Thyroid gland (tissue), 4 donors: ENCODE data around the gene ZNF496. TPM values are rescaled to one million over a fixed set of nuclear protein-coding genes. Genes with fewer than 3 reads are reported as not detected.
"Not testable (repeated sequence)": the region's sequence is repeated elsewhere in the genome, so short reads cannot be mapped to it uniquely, and the experiment has no call there.

Experiments used
- DNase-seq, 2 donors: peaks; one replicate each; pipeline ENCODE4 v3.0.0-alpha.2; 2019
- H3K27ac ChIP-seq, 3 donors: fragments of 200-600 bp; sonication (generic); 1 replicate in 2 of 3; 2 replicates in 1 of 3; pipeline ENCODE4 v1.5.1; 2016 to 2019; ENCODE audit warnings: mild to moderate bottlenecking in 1 of 3, moderate library complexity in 1 of 3
- H3K27me3 ChIP-seq: fragments of 200-600 bp; sonication (generic); one replicate; pipeline ENCODE4 v1.5.1; 2019
- H3K36me3 ChIP-seq, 2 donors: fragments of 200-600 bp; sonication (generic); one replicate each; pipeline ENCODE4 v1.5.1; 2016 to 2019
- H3K4me1 ChIP-seq, 2 donors: fragments of 200-600 bp; sonication (generic); one replicate each; pipeline ENCODE4 v1.5.1; 2017 to 2019
- H3K4me3 ChIP-seq, 3 donors: fragments of 200-600 bp; sonication (generic); replicated peaks in 1 of 3; 1 replicate in 2 of 3; 2 replicates in 1 of 3; pipeline ENCODE4 v1.5.1; 2016; ENCODE audit warnings: mild to moderate bottlenecking in 1 of 3
- H3K9me3 ChIP-seq: fragments of 200-600 bp; sonication (generic); one replicate; pipeline ENCODE4 v1.5.1; 2017
- POLR2A ChIP-seq, 2 donors: fragments of 450-650 bp; IDR thresholded peaks; one replicate each; pipeline ENCODE4 v1.6.1; 2017; ENCODE audit warnings: antibody characterized with exemption in 2 of 2, mild to moderate bottlenecking in 2 of 2, moderate library complexity in 1 of 2
- WGBS, 2 donors: methylation state at CpG; one replicate each; pipeline ENCODE4 v1.1.5; 2017; 5-methylcytosine and 5-hydroxymethylcytosine counted together
- intact Hi-C: fragments of 100-400 bp; cut with DNase I; formaldehyde crosslinking; loops from one replicate; pipeline ENCODE4 v1.15.1; 2023
- total RNA-seq, 4 donors: library from RNA; depleted of rRNA; stranded (reverse); fragments of >200 nt; gene quantifications; one replicate each; pipeline ENCODE4 v1.2.3, GENCODE V29; 2016
- TF ChIP-seq, protein P1 (sequence below), 6 experiments: fragments of 200-600 bp in 3 of 6; fragments of 450-650 bp in 3 of 6; sonication (generic) in 3 of 6; IDR thresholded peaks; one replicate each; pipeline ENCODE4 v1.5.1; 2016 to 2019; ENCODE audit warnings: antibody characterized with exemption in 6 of 6, mild to moderate bottlenecking in 2 of 6, inconsistent platforms in 1 of 6, moderate library complexity in 1 of 6

Gene ZNF496
- total RNA-seq = 10 to 100 TPM; 34.0 to 78.6 (median 51.9) TPM

DNA sequence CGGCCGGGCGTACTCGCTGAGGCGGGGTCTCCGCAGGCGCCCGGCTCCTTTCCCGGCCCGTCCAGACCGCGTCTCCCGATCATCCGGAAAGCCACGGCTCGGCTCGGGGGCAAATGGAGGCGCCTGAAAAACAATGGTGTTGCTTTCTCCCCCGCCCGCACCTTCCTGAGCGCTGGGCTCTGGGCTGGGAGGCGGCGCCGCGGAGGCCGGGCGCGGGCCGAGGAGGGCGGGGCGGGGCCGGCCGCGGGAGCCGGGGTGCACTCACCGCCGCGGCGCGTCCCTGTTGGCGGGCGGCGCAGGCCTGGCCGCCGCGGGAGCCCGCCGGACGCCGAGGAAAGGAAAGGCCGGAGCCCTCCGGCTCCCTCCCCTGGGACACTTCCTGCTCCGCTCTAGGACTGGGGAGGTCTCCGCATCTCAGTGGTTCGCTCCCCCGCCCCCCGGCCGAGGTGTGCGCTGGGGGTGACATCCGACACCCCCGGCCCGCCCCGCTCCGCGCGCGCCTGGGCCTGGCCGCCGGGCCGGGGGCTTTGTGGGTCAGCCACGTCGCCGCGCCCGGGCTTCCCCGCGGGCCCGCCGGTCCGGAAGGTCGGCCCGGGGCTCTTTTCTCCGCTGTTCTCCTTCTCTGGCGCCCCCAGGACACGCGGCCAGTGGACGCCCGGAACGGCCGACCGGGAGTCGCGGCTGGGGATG, at the start of gene ZNF496:
ZNF496 (minus strand) TSS at position 343 of the 690 bp plus-strand sequence. CDS start 2,289 bp downstream, outside the sequence.
- intact Hi-C loops = loop anchor here (10.0 kb wide), 1 partner anchor 127 kb away; no protein-coding TSS in a partner anchor
- H3K27ac ChIP-seq = peak within 1 kb of the TSS; percentile 87 to 93 (median 92)

GRCh38 chr1:247378334-247379073, 46.8 kb upstream of the ZNF496 start:
- 86 to 88% methylated on average over 20 of the region's 20 CpGs for WGBS, 2 donors
- H3K4me3 ChIP-seq = no peak overlapping the region
- no peaks in the 10 kb centered on the region for H3K4me1 ChIP-seq
- no peaks in the 10 kb centered on the region for H3K27me3 ChIP-seq
- intact Hi-C loops = no loop called here
- H3K27ac ChIP-seq = no peak overlapping the region
- H3K9me3 ChIP-seq = no peaks in the 10 kb centered on the region
- H3K36me3 ChIP-seq = no peaks in the 10 kb centered on the region
- DNase-seq = no peak
- no peak for TF ChIP-seq POLR2A (IDR thresholded peaks at IDR 0.05)
- TF ChIP-seq, protein P1, sequence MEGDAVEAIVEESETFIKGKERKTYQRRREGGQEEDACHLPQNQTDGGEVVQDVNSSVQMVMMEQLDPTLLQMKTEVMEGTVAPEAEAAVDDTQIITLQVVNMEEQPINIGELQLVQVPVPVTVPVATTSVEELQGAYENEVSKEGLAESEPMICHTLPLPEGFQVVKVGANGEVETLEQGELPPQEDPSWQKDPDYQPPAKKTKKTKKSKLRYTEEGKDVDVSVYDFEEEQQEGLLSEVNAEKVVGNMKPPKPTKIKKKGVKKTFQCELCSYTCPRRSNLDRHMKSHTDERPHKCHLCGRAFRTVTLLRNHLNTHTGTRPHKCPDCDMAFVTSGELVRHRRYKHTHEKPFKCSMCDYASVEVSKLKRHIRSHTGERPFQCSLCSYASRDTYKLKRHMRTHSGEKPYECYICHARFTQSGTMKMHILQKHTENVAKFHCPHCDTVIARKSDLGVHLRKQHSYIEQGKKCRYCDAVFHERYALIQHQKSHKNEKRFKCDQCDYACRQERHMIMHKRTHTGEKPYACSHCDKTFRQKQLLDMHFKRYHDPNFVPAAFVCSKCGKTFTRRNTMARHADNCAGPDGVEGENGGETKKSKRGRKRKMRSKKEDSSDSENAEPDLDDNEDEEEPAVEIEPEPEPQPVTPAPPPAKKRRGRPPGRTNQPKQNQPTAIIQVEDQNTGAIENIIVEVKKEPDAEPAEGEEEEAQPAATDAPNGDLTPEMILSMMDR (IDR thresholded peaks at IDR 0.05) = no peak

More for the DNA sequence above, at the start of gene ZNF496:
- peak within 1 kb of the TSS; percentile 54 to 95 (median 89) for H3K4me3 ChIP-seq
- H3K4me1 ChIP-seq = peaks cover 14 to 29% of the 10 kb centered on the region in 2 donors
- no peaks in the 10 kb centered on the region for H3K9me3 ChIP-seq
- TF ChIP-seq POLR2A (IDR thresholded peaks at IDR 0.05) = peak in 1 of 2 donors; percentile 64
- TF ChIP-seq, protein P1 (IDR thresholded peaks at IDR 0.05) = no peak
- DNase-seq = peak; percentile 85 to 86
- peaks cover 10 to 15% of the 10 kb centered on the region in 2 donors for H3K36me3 ChIP-seq
- 0% methylated on average over 17 to 31 of the region's 93 CpGs for WGBS, 2 donors
- H3K27me3 ChIP-seq = no peaks in the 10 kb centered on the region

DNA sequence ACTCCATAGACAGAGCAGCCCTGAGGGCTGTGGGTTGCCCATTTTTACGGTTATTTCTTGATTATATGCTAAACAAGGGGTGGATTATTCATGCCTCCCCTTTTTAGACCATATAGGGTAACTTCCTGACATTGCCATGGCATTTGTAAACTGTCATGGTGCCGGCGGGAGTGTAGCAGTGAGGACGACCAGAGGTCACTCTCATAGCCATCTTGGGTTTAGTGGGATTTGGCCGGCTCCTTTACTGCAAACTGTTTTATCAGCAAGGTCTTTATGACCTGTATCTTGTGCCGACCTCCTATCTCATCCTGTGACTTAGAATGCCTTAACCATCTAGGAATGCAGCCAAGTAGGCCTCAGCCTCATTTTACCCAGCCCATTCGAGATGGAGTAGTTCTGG, 46.0 kb upstream of the ZNF496 start:
- DNase-seq, H3K27me3 ChIP-seq, H3K27ac ChIP-seq, H3K36me3 ChIP-seq, H3K4me3 ChIP-seq, intact Hi-C loops, H3K4me1 ChIP-seq, H3K9me3 ChIP-seq: not testable (repeated sequence)
- 80 to 84% methylated on average over 7 of the region's 7 CpGs for WGBS, 2 donors

- intact Hi-C loops = no loop called here
- H3K36me3 ChIP-seq = no peaks in the 10 kb centered on the region
- TF ChIP-seq, protein P1 (IDR thresholded peaks at IDR 0.05) = no peak
- TF ChIP-seq POLR2A (IDR thresholded peaks at IDR 0.05) = no peak
- WGBS, 2 donors = 42 to 46% methylated on average over 7 of the region's 7 CpGs
- no peak overlapping the region for H3K4me3 ChIP-seq
- H3K27ac ChIP-seq = no peak overlapping the region
- no peaks in the 10 kb centered on the region for H3K4me1 ChIP-seq
- no peaks in the 10 kb centered on the region for H3K9me3 ChIP-seq
- H3K27me3 ChIP-seq = no peaks in the 10 kb centered on the region
- DNase-seq = no peak
Observed at GRCh38 chr1:247376659-247377058, 45.0 kb upstream of the ZNF496 start.

DNA sequence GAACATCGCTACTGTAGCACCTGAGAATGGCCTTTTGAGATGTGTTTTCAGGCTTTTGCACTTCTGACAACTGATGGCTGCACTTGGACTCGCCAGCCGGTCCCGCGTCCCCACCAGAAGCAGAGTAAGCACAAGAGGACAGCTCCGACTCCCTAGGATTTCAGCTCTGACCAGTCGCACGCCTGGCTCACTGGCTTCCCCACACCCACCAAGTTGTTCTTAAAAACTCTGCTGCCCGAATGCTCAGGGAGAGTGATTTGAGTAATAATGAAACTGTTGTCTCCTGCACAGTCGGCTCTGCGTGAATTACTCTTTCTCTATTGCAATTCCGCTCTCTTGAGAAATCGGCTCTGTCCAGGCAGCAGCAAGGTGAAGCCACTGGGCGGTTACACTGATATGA, 44.1 kb upstream of the ZNF496 start:
- no peak overlapping the region for H3K27ac ChIP-seq
- TF ChIP-seq, protein P1 (IDR thresholded peaks at IDR 0.05) = no peak
- TF ChIP-seq POLR2A (IDR thresholded peaks at IDR 0.05) = no peak
- no peaks in the 10 kb centered on the region for H3K36me3 ChIP-seq
- H3K4me3 ChIP-seq = no peak overlapping the region
- no peaks in the 10 kb centered on the region for H3K9me3 ChIP-seq
- no peaks in the 10 kb centered on the region for H3K4me1 ChIP-seq
- 86 to 88% methylated on average over 14 of the region's 14 CpGs for WGBS, 2 donors
- DNase-seq = no peak
- intact Hi-C loops = no loop called here
- H3K27me3 ChIP-seq = no peaks in the 10 kb centered on the region

- H3K36me3 ChIP-seq, intact Hi-C loops, DNase-seq, H3K27ac ChIP-seq, H3K27me3 ChIP-seq, H3K4me3 ChIP-seq, H3K9me3 ChIP-seq, H3K4me1 ChIP-seq: not testable (repeated sequence)
- 87 to 92% methylated on average over 8 of the region's 8 CpGs for whole genome bisulfite sequencing, 2 donors
Observed at GRCh38 chr1:247374651-247375334, 43.1 kb upstream of the ZNF496 start.
